AG04450 (cell line): ENCODE measurements around the gene LSP1. TPM values are rescaled to one million over a fixed set of nuclear protein-coding genes. Genes with fewer than 3 reads are reported as not detected.

Experiments
- CTCF ChIA-PET: fragments of 300-600, 350-600 bp; formaldehyde crosslinking; extraction: SDS; loops from one replicate; lab custom pipeline; 2022; ENCODE audit warnings: antibody characterized with exemption, inconsistent platforms; lab: Charles Lee
- POLR2A ChIA-PET: fragments of 350-600 bp; formaldehyde crosslinking; extraction: SDS; loops from one replicate; lab custom pipeline; 2021; ENCODE audit warnings: antibody characterized with exemption, inconsistent platforms; lab: Yijun Ruan, JAX
- DNase-seq: peaks from one replicate; pipeline ENCODE4 v3.0.0-alpha.2; 2011; ENCODE audit warnings: low read depth, low spot score
- H3K27ac ChIP-seq: one replicate; pipeline ENCODE4 v1.5.1; 2012; ENCODE audit warnings: low read depth, low read length, control low read depth
- H3K27me3 ChIP-seq: one replicate; pipeline ENCODE4 v1.6.0; 2012; ENCODE audit warnings: low read length; ENCODE audit not compliant: control insufficient read depth, insufficient read depth
- H3K4me3 ChIP-seq: 2 replicates; pipeline ENCODE4 v1.5.1; 2011; ENCODE audit warnings: mild to moderate bottlenecking, low read depth, low read length, control low read depth
- H3K9me3 ChIP-seq: 2 replicates; pipeline ENCODE4 v1.5.1; 2012; ENCODE audit warnings: low read length; ENCODE audit not compliant: control insufficient read depth, insufficient read depth
- CTCF ChIP-seq: IDR thresholded peaks from 2 replicates; pipeline ENCODE4 v1.5.1; 2011; ENCODE audit warnings: low read depth, low read length, control low read depth, inconsistent platforms
- polyA plus RNA-seq: library from polyadenylated mRNA; depleted of rRNA; stranded (reverse); fragments of >200 nt; gene quantifications from 2 replicates; pipeline ENCODE4 v1.2.3, GENCODE V29; 2011

The LSP1 gene
- polyA plus RNA-seq, 1 experiment, result not detected

GRCh38 chr11:1827931-1828330 is 25.0 kb upstream of the LSP1 start:
- no peak overlapping the region for H3K4me3 ChIP-seq
- CTCF ChIA-PET, result interaction anchor here (0.5 to 2.2 kb wide), 3 partner anchors 129 to 175 kb away, joined by 3 to 15 read pairs (median 5); no protein-coding TSS in a partner anchor
- H3K9me3 ChIP-seq, result no peaks in the 10 kb centered on the region
- H3K27ac ChIP-seq, result no peak overlapping the region
- POLR2A ChIA-PET, result no interaction called here
- H3K27me3 ChIP-seq, result peaks cover 9% of the 10 kb centered on the region
- no peak for DNase-seq
- TF ChIP-seq CTCF, result no peak

GRCh38 chr11:1828542-1828941 is 24.3 kb upstream of the LSP1 start:
- POLR2A ChIA-PET, result no interaction called here
- no peak overlapping the region for H3K27ac ChIP-seq
- H3K27me3 ChIP-seq, result peaks cover 14% of the 10 kb centered on the region
- no peak for TF ChIP-seq CTCF
- CTCF ChIA-PET, result interaction anchor here (1.3 to 2.2 kb wide), 2 partner anchors 135 to 176 kb away, joined by 5 to 15 read pairs; no protein-coding TSS in a partner anchor
- DNase-seq, result no peak
- H3K4me3 ChIP-seq, result no peak overlapping the region
- no peaks in the 10 kb centered on the region for H3K9me3 ChIP-seq

DNA sequence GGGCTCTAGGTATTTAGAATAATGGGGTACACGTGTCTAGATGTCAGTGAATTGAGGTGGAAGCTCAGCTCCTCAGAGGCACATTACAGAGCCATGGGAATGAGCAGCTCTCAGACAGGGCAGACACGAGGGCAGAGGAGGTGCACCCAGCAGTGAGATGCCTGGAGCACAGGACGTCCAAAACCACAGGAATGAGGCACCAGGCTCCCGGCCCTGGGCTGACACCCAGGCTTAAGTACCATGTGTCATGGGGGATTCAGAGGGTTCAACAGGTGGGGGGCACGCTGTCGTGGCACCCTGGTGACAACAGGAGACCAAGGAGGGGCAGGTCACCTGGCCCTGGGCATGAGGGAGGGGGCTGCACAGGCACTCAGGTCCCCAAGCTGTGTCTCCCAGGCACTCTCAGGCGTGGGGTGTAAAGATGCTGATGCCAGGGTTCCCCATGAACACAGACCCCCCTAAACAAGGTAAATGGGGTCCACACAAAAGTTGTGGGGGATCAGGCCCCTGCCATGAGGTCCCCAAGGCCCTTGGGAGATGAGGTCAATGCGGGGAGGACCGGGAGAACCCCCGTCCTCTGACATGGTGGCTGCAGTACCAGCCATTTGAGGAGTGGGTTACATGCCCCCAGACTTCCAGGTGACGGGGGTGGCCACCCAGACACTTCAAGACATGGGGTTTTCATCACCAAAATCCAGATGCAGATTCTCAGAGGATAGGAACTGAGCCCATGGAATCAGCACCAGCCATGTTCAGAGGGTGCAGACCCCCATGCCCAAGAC is 23.7 kb upstream of the LSP1 start:
- no peaks in the 10 kb centered on the region for H3K9me3 ChIP-seq
- peaks cover 14% of the 10 kb centered on the region for H3K27me3 ChIP-seq
- POLR2A ChIA-PET, result interaction anchor here (1.0 kb wide), 1 partner anchor 135 kb away, joined by 4 read pairs; no protein-coding TSS in a partner anchor
- no peak overlapping the region for H3K27ac ChIP-seq
- no peak overlapping the region for H3K4me3 ChIP-seq
- TF ChIP-seq CTCF, result no peak
- CTCF ChIA-PET, result interaction anchor here (1.1 to 2.2 kb wide), 3 partner anchors 136 to 176 kb away, joined by 4 to 15 read pairs (median 6); no protein-coding TSS in a partner anchor
- no peak for DNase-seq

- TF ChIP-seq CTCF, result no peak
- ChIA-PET POLR2A (interaction anchor here (1.0 kb wide), 1 partner anchor 136 kb away, joined by 4 read pairs; no protein-coding TSS in a partner anchor), CTCF (interaction anchor here (1.1 to 5.4 kb wide), 3 partner anchors 137 to 177 kb away, joined by 4 to 300 read pairs (median 6); no protein-coding TSS in a partner anchor)
- Histone ChIP-seq H3K27ac (no peak overlapping the region), H3K9me3 (no peaks in the 10 kb centered on the region), H3K4me3 (no peak overlapping the region), H3K27me3 (peaks cover 14% of the 10 kb centered on the region)
- no peak for DNase-seq
Observed at GRCh38 chr11:1830004-1830321, 22.9 kb upstream of the LSP1 start.
